ENCODE measurements around the gene DIPK1B. TPM values are rescaled to one million over a fixed set of nuclear protein-coding genes. Genes with fewer than 3 reads are reported as not detected.
"Not testable (repeated sequence)": the region's sequence is repeated elsewhere in the genome, so short reads cannot be mapped to it uniquely, and the experiment has no call there.

The DIPK1B gene
- polyA plus RNA-seq, 4 donors = 23.3 to 40.4 (median 27.4) TPM

- DNase-seq (ENCODE audit: low read depth in 4 of 4, low spot score in 3 of 4) = no peak
Observed at GRCh38 chr9:136697146-136697820, 15.1 kb upstream of the DIPK1B start.

DNA sequence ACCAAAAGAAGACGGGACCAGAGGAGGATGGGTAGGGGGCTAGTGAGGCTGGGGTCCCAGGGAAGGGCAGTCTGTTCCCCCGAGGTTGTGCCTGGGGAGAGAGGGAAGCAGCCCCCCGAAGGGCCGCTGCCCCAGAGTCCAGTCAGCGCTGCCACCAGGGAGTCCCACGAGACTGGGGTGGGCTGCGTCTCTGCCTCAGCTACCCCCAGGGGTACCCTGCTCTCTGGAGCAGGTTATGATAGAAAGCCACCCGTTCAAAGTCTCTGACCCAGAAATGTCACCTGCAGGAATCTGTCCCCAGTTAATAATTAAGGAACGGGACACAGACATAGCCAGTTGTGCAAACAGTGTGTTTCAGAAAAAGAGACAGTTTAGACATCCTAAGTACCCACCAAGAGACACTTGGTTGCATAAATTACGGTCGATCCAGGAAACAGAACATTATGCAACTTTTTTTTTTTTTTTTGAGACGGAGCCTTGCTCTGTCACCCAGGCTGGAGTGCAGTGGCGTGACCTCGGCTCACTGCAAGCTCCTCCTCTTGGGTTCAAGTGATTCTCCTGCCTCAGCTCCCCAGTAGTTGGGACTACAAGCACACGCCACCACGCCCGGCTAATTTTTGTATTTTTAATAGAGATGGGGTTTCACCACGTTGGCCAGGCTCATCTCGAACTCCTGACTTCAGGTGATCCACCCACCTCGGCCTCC, 14.4 kb upstream of the DIPK1B start:
- DNase-seq (ENCODE audit: low read depth in 4 of 4, low spot score in 3 of 4) = no peak

GRCh38 chr9:136698635-136699246, 13.6 kb upstream of the DIPK1B start:
- DNase-seq (ENCODE audit: low read depth in 4 of 4, low spot score in 3 of 4) = no peak

GRCh38 chr9:136700304-136700703, 12.1 kb upstream of the DIPK1B start:
- no peak for DNase-seq (ENCODE audit: low read depth in 4 of 4, low spot score in 3 of 4)

DNA sequence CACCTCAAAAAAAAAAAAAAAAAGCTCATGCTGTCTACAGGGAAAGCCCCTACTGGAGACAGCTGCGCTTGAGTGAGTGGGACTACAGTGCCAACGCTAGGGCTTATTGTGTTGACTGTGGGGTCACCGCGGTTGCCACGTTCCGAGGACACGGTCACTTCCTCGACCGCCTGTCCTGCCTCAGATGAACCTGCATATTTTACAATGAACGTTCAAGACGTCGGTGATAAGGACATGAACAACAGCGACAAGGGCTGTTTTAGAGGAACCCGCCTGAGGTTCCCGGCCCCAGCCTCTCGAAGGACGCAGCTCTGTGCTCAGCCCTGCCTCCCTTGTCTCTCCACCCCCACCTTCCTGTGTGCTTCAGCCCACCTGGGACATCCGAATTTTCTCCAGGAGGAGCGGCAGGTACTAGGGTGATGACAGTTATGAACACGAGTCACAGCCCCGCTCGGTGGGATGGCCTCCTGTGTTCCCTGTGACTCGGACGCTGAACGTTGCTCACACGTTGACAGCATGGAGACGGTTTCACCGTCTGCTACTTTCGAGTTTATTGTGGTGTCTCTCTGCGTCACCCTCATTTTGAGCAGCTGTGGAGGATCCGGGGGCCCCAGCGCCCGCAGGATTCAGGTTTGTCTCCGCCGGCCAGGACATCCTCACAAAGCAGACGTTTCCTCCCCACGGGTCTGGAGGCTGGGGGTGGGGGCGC, 11.3 kb upstream of the DIPK1B start:
- no peak for DNase-seq (ENCODE audit: low read depth in 4 of 4, low spot score in 3 of 4)

DNA sequence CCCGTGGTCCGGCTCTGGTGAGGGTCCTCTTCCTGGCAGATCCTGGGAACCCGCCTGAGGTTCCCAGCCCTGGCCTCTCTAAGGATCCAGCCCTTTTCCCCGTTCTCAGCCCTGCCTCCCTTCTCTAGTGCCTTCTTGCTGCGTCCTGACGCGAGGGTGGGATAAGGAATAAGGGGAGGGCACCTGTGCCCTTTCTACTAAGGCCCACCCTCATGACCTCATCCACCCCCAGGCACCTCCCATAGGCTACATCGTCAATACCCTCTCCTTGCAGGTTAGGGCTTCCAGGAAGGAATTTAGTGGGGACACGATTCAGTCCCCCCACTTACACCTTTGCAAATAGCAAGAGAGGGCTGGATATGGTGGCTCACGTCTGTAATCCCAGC, 10.7 kb upstream of the DIPK1B start:
- no peak for DNase-seq (ENCODE audit: low read depth in 4 of 4, low spot score in 3 of 4)

- DNase-seq (ENCODE audit: low read depth in 4 of 4, low spot score in 3 of 4) = no peak
Observed at GRCh38 chr9:136703276-136703860, 9.0 kb upstream of the DIPK1B start.

- DNase-seq (ENCODE audit: low read depth in 4 of 4, low spot score in 3 of 4) = not testable (repeated sequence)
Observed at GRCh38 chr9:136704741-136705140, 7.6 kb upstream of the DIPK1B start.

DNA sequence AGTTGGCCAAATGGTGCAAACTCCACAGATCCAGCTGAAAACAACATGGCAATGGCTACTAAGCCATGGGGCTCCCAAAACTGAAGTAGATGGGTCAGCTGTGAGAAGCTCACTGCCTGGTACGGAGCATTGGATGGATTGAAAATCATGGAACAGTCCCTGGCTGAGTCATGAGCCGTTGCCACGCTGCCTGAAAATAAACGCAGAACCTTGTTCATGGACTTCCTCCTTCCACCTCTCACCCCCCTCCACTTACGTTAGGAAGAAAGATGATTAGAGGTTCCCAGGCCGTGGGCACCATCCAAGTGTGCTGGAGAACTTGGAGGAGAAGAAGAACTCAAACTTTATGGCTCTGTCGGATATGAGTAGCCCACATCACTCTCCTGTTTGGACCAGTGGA, 6.8 kb upstream of the DIPK1B start:
- no peak for DNase-seq (ENCODE audit: low read depth in 4 of 4, low spot score in 3 of 4)

DNA sequence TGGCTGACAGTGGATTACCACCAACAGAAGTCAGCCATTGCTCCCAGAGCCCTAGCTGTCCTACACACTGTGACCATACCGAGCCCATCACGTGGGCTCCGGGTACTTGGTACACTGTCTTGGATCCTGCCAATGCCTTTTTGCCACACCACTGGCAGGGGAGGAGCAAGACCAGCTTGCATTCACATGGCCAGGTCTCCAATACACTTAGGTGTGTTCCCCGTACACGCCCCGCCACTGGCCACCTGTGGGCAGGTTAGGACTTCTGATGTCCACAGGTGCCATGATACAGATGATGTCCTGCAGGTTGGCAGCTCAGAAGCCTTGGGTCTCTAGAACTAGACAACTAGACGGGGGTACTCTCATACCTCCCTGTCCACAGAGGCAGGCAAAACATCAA, 5.4 kb upstream of the DIPK1B start:
- DNase-seq (ENCODE audit: low read depth in 4 of 4, low spot score in 3 of 4) = no peak

DNA sequence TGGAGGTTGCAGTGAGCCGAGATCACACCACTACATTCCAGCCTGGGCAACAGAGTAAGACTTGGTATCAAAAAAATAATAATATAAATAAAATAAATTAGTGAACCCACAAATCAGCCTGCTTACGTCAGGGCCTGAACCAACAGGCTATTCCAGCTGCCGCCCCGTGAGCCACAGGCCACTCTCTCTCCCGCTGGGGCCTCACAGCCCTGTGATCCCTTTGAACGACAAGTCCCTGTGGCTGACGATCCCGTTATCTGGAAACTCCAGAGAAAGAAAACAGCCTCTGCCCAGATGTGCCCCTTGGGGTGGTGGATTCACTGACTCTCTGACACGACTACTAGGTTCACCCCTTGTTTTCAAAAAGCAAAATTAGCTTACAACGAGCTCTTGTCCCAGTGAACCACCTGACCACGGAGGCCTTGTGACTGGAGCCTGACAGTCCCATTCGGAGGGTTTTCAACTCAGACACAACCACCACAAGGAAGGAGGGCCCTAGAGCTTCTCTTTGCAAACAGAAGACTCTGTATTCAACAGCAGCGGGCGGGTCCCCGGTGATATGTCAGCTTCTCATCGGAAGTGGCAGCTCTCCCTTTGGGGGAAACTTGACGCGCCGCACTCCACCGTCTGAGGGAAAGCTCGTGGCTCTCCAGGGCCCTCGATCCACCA, 4.4 kb upstream of the DIPK1B start:
- DNase-seq (ENCODE audit: low read depth in 4 of 4, low spot score in 3 of 4) = no peak

DNA sequence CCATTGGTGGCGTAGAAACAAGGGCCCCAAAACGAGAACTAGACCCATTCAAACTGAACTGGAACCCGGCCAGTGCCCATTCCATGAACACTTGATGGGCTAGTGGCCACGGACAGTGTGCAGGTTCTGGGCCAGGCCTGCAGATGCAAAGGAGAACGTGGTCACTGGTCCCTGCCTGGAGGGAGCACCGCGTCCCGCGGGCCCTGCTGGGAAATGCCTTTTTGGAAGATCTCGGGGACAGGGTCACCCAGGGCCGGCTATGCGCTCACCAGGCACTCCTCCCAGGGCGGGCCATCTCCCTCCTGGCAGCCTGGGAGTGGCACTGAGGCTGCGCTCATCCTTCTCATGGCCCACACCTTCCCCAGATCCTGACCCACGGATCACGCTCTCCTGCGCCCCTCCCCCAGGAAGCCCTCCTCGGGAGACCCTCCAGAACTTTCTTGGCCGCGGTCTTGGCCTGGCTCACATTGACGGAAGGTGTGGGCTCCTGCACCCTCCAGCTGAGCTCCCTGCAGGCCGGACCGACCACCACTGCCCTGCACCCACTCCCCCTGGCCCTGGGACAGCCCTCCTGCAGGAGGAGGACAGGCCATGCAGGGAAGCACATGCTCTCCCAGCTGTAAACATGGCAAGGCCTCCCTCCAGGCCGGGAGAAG, 2.8 kb upstream of the DIPK1B start:
- no peak for DNase-seq (ENCODE audit: low read depth in 4 of 4, low spot score in 3 of 4)

DNA sequence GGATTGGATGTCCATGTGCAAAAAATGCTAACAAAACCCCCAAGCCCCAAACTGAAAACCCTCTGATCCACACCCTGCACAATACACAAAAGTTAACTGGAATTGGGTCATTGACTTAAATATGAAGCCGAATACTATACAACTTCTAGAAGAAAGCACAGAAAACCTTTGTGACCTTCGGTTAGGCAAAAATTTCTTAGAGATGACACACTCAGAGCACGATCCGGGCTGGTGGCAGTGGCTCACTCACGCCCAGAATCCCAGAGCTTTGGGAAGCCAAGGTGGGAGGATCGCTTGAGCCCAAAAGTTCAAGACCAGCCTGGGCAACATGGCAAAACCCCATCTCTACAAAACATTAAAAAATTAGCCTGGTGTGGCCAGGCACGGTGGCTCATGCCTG, 1.8 kb upstream of the DIPK1B start:
- DNase-seq (ENCODE audit: low read depth in 4 of 4, low spot score in 3 of 4) = no peak

- DNase-seq (ENCODE audit: low read depth in 4 of 4, low spot score in 3 of 4) = not testable (repeated sequence)
Observed at GRCh38 chr9:136711219-136711648, 1.1 kb upstream of the DIPK1B start.

DNA sequence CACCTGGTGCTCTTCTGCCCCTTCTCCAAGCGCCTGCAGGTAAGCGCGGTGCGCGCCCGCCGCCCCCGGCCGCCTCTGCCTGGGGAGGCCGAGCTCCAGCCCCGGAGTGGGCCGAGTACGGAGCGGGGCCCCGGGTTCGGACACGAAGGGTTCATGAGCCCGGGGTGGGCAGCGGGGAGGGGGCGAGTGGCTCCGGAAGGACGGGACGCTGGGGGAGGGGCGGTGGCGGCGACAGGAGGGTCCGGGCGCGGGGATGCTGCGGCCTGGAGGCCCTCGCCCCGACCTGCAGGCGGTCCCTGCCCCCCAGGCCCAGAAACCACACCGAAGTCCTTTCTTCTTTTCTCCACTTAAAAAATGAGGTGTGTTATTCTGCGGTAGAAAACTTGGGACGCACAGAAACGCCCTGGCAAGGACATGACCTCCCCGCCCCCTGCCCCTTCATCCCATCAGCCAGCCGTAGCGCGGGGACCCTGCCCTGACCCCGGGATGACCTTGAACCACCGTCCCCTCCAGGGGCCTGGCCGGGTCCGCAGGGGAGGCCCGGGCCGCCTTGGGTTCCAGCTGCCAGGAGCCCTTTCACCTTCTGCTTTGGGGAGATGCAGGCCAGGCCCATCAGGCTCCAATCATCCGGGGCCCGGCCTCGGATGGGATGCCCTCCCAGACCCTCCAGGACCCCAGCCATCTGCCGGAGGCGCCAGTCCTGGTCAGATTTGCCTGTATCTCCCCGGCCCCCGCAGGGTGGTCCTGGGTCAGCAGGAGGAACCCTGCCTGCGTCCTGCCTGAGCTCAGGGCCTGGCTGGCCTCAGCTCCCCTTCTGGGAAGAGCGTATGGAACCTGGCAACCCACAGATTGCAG, 545 bp downstream of the DIPK1B start:
- DNase-seq (ENCODE audit: low read depth in 4 of 4, low spot score in 3 of 4) = no peak

- DNase-seq (ENCODE audit: low read depth in 4 of 4, low spot score in 3 of 4) = no peak
Observed at GRCh38 chr9:136713550-136713949, 1.2 kb downstream of the DIPK1B start.

DNA sequence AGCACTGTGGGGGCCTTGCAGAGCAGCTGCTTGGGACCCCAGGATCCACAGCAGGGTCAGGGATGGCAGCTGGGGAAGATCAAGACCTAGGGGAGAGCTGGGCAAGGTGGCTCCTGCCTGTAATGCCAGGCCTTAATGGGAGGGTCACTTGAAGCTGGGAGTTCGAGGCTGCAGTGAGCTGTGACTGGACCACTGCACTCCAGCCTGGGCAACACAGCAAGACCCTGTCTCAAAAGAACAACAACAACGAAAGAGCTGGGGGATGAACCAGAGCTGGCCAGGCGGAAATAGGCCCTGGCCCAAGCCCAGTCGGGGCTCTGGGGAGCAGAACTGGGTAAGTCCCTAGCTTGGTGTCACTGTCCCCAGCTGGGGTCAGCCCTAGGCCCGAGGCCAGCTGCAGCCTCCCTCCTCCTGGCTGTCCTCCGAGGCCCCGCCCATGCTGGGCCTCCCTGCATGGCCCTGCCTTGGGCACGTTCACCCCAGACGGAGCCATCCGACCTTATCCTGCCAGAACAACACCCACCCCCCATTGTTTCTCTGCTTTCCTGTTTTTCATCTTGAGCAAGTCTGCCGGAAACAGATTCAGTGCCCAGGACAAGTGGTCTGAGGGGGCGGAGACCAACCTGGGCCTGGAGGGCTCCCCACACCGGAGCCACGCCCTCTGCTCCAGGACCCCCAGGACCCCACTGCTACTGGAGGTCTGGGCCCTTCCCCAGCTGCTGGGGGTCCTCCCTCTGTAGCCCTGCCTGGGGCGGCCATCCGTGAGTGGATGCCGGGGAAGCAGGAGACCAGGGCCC, 1.9 kb downstream of the DIPK1B start:
- DNase-seq (ENCODE audit: low read depth in 4 of 4, low spot score in 3 of 4) = no peak

DNA sequence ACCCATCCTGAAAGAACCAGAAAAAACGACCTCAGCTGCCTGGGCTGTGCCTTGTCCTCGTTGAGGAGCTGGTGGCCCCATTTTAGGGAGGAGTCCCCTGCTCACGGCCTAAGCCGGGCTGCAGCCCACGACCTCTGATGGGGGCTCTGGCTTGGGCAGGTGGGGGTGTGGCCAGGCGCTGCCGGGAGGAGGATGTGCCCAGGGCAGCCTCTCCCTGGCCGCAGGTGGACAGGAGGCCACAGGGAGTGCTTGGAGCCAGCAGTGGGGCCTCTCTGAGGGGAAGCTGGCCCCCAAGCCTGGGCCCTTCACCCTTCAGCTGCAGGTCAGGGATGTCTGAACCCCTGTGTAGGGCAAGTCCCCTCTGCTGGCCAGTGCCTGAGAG, 2.5 kb downstream of the DIPK1B start:
- no peak for DNase-seq (ENCODE audit: low read depth in 4 of 4, low spot score in 3 of 4)

Measured in left renal pelvis (tissue), 4 donors.